Measurements from ENCODE around the gene ZIC4. TPM values are rescaled to one million over a fixed set of nuclear protein-coding genes. Genes with fewer than 3 reads are reported as not detected.

ZIC4 gene
- total and polyA plus RNA-seq, 2 of the 8 experiments (the other 6 are each of a cell fraction or from before 2014, with no cell fraction given) = 0.03 to 0.13 TPM

DNA sequence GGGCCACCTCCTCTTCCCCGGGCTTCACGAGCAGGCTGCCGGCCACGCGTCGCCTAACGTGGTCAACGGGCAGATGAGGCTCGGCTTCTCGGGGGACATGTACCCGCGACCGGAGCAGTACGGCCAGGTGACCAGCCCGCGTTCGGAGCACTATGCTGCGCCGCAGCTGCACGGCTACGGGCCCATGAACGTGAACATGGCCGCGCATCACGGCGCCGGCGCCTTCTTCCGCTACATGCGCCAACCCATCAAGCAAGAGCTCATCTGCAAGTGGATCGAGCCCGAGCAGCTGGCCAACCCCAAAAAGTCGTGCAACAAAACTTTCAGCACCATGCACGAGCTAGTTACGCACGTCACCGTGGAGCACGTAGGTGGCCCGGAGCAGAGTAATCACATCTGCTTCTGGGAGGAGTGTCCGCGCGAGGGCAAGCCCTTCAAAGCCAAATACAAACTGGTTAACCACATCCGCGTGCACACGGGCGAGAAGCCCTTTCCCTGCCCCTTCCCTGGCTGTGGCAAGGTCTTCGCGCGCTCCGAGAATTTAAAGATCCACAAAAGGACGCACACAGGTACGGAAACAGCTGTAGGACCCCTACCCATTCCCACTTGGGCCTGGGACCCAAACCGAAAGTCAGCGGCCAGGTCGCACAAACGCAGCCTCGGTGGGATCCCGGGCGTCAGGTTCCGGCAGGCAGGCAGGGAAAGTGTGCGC lies 4.3 kb upstream of the ZIC4 start:
- peaks cover 64 to 98% (median 90%) of the 10 kb centered on the region in 4 experiments for H3K27me3 ChIP-seq (replicated peaks in 1 of 4; ENCODE audit: control insufficient read depth in 3 of 4, extremely low read depth in 1 of 4, insufficient read depth in 3 of 4, low read length in 3 of 4)
- no peak overlapping the region for H3K56ac ChIP-seq (replicated peaks; ENCODE audit: insufficient read length, low read depth, low read length)
- no peak overlapping the region; a peak in 1 of 7 replicates for H3K9ac ChIP-seq (replicated peaks in 1 of 4; ENCODE audit: extremely low read depth in 1 of 4, low read depth in 3 of 4, low read length in 3 of 4)
- no peak for TF ChIP-seq SP4 (IDR thresholded peaks at IDR 0.05; ENCODE audit: low read length)
- TF ChIP-seq SUZ12 (IDR thresholded peaks at IDR 0.05; ENCODE audit: low read length) = peak; percentile 99
- TF ChIP-seq, protein P1, sequence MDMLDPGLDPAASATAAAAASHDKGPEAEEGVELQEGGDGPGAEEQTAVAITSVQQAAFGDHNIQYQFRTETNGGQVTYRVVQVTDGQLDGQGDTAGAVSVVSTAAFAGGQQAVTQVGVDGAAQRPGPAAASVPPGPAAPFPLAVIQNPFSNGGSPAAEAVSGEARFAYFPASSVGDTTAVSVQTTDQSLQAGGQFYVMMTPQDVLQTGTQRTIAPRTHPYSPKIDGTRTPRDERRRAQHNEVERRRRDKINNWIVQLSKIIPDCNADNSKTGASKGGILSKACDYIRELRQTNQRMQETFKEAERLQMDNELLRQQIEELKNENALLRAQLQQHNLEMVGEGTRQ (IDR thresholded peaks at IDR 0.05; ENCODE audit: low read length) = no peak
- TF ChIP-seq BRCA1 (IDR thresholded peaks at IDR 0.05; ENCODE audit: low read depth, low read length) = no peak
- TF ChIP-seq CHD2 (IDR thresholded peaks at IDR 0.05; ENCODE audit: low read length) = no peak
- no peak for TF ChIP-seq POLR2A (IDR thresholded peaks at IDR 0.05; ENCODE audit: control extremely low read depth in 1 of 2, low read depth in 2 of 2, low read length in 2 of 2)
- no peak for TF ChIP-seq BACH1 (IDR thresholded peaks at IDR 0.05; ENCODE audit: low read length)
- no peak for TF ChIP-seq TAF7 (optimal IDR thresholded peaks at IDR 0.05; ENCODE audit: borderline replicate concordance, low read depth, low read length)
- no peak for TF ChIP-seq TAF1 (IDR thresholded peaks at IDR 0.05; ENCODE audit: low read depth, low read length)
- no peak for TF ChIP-seq ZNF274 (IDR thresholded peaks at IDR 0.05; ENCODE audit: borderline replicate concordance, extremely low read depth, low read length)
- TF ChIP-seq CREB1 (IDR thresholded peaks at IDR 0.05) = no peak; the same call in 1 of the 2 replicates
- peak; percentile 87 for TF ChIP-seq CBX8 (IDR thresholded peaks at IDR 0.05; ENCODE audit: borderline replicate concordance, low read depth, low read length)

More for the DNA sequence above, 4.3 kb upstream of the ZIC4 start:
- no peak overlapping the region for H3K27ac ChIP-seq (ENCODE audit: low read depth, low read length)
- H4K5ac ChIP-seq (ENCODE audit: insufficient read length, low read depth, low read length) = no peak overlapping the region
- POLR2A ChIA-PET (ENCODE audit: partially characterized antibody) = interaction anchor here (0.8 to 5.8 kb wide), 6 partner anchors 10 to 40 kb away, joined by 3 to 26 read pairs (median 10); no protein-coding TSS in a partner anchor
- CTCF ChIA-PET (ENCODE audit: partially characterized antibody) = interaction anchor here (0.8 to 17.2 kb wide), 8 partner anchors 11 to 193 kb away, joined by 3 to 485 read pairs (median 6); partner anchors contain the start of gene ZIC4
- H3K23me2 ChIP-seq (ENCODE audit: low read depth, low read length) = peaks cover 18% of the 10 kb centered on the region
- H3K4me3 ChIP-seq (ENCODE audit: extremely low read depth in 1 of 4, insufficient read depth in 2 of 4, low read depth in 3 of 4, low read length in 4 of 4) = peak overlapping the region; percentile 20 to 62 (median 38); a peak in 6 of 8 replicates
- no peaks in the 10 kb centered on the region for H3K79me1 ChIP-seq (ENCODE audit: low read depth, low read length)
- peaks cover 0 to 4% (median 0%) of the 10 kb centered on the region in 4 experiments; a peak in 1 of 8 replicates for H3K36me3 ChIP-seq (ENCODE audit: control insufficient read depth in 2 of 4, insufficient read depth in 4 of 4, low read length in 3 of 4)
- no peaks in the 10 kb centered on the region; a peak in 1 of 4 replicates for H3K9me3 ChIP-seq (ENCODE audit: insufficient read depth in 2 of 2, low read depth in 1 of 2, low read length in 1 of 2)
- peak overlapping the region; percentile 2 for H3K18ac ChIP-seq (ENCODE audit: extremely low read depth, low read length)
- H2BK15ac ChIP-seq (ENCODE audit: low read length) = no peak overlapping the region; the same call in 1 of the 2 replicates
- peaks cover 8 to 26% of the 10 kb centered on the region in 2 experiments for H4K20me1 ChIP-seq (replicated peaks in 1 of 2; ENCODE audit: control insufficient read depth in 1 of 2, insufficient read depth in 2 of 2, low read length in 2 of 2)
- no peak overlapping the region for H2AFZ ChIP-seq (ENCODE audit: low read length)
- no peak overlapping the region for H3K4ac ChIP-seq (replicated peaks; ENCODE audit: insufficient read length, low read depth, low read length)
- H3K79me2 ChIP-seq (ENCODE audit: control insufficient read depth in 1 of 2, insufficient read depth in 2 of 2, low read length in 2 of 2) = no peaks in the 10 kb centered on the region
- peak overlapping the region; percentile 87; the same call in 1 of the 2 replicates for H2BK12ac ChIP-seq (ENCODE audit: low read depth, low read length)
- H3K4me1 ChIP-seq (replicated peaks in 1 of 4; ENCODE audit: control insufficient read depth in 3 of 4, insufficient read depth in 4 of 4, low read length in 3 of 4) = peaks cover 0 to 41% (median 25%) of the 10 kb centered on the region in 4 experiments; a peak in 6 of 7 replicates
- no peak overlapping the region for H3K23ac ChIP-seq (ENCODE audit: insufficient read length)
- FAIRE-seq (no peak), DNase-seq (ENCODE audit: low read depth in 1 of 2, low spot score in 2 of 2) (peak in 1 of 2 experiments; percentile 71)
- H3K4me2 ChIP-seq (ENCODE audit: insufficient read depth in 1 of 2, low read depth in 2 of 2, low read length in 2 of 2) = peak overlapping the region; percentile 72 to 91
- H4K8ac ChIP-seq (ENCODE audit: extremely low read depth, insufficient read depth, low read length) = 0 out of 2 replicates have a peak overlapping the region, but pooled peaks have one; percentile 22
- no peak overlapping the region for H3K14ac ChIP-seq (ENCODE audit: insufficient read length)
- H2BK20ac ChIP-seq (ENCODE audit: low read length) = 0 out of 2 replicates have a peak overlapping the region, but pooled peaks have one; percentile 61
- H2BK5ac ChIP-seq (ENCODE audit: low read depth, low read length) = no peak overlapping the region
- no peak overlapping the region for H2AK5ac ChIP-seq (ENCODE audit: low read depth, low read length)
- H2BK120ac ChIP-seq (replicated peaks; ENCODE audit: low read depth, low read length) = no peak overlapping the region
- WGBS, 2 experiments (ENCODE audit: extremely low coverage in 1 of 2, insufficient coverage in 1 of 2, insufficient read length in 1 of 2, insufficient replicate concordance in 2 of 2, low coverage in 1 of 2, low lambda C conversion rate in 2 of 2, missing lambda C conversion rate in 1 of 2) = 0% methylated on average over 39 of the region's 61 CpGs; no CpG with 5 or more reads in 1 of the 2 experiments
- no peak overlapping the region for H4K91ac ChIP-seq (replicated peaks; ENCODE audit: insufficient read length, low read length)

All from H1 (cell line).